DND-41 (cell line): ENCODE measurements around the gene HS3ST1.

Experiments
- ATAC-seq: fragments of 200-7000 bp; cut with Tn5 transposase; 3 replicates; pipeline ENCODE4 v1.9.1; 2021; ENCODE audit warnings: low read depth; ENCODE audit not compliant: insufficient read depth
- DNase-seq: peaks from one replicate; pipeline ENCODE4 v3.0.0-alpha.2; 2020
- H2AFZ ChIP-seq: 2 replicates; pipeline ENCODE4 v1.6.0; 2012; ENCODE audit warnings: low read depth, low read length
- H3K27ac ChIP-seq: 2 replicates; pipeline ENCODE4 v1.5.1; 2012; ENCODE audit warnings: low read length, inconsistent platforms
- H3K27me3 ChIP-seq: fragments of 200-600 bp; sonication (generic); 2 replicates; pipeline ENCODE4 v1.6.0; 2012; ENCODE audit warnings: low read length, mild to moderate bottlenecking, inconsistent platforms; ENCODE audit not compliant: insufficient read depth, poor library complexity
- H3K36me3 ChIP-seq: 2 replicates; pipeline ENCODE4 v1.5.1; 2012; ENCODE audit warnings: low read length, inconsistent platforms; ENCODE audit not compliant: insufficient read depth
- H3K4me1 ChIP-seq: 2 replicates; pipeline ENCODE4 v1.5.1; 2012; ENCODE audit warnings: mild to moderate bottlenecking, low read length; ENCODE audit not compliant: insufficient read depth
- H3K4me2 ChIP-seq: 2 replicates; pipeline ENCODE4 v1.6.0; 2012; ENCODE audit warnings: mild to moderate bottlenecking, moderate library complexity, low read length, inconsistent platforms; ENCODE audit not compliant: insufficient read depth
- H3K4me3 ChIP-seq, 2 experiments: fragments of 200-600 bp in 1 of 2; shearing (Covaris generic) in 1 of 2; 2 replicates each; pipeline ENCODE4 v1.5.1; 2012 to 2016; ENCODE audit warnings: inconsistent platforms in 2 of 2, low read length in 2 of 2, mild to moderate bottlenecking in 2 of 2, low read depth in 1 of 2, moderate library complexity in 1 of 2
- H3K79me2 ChIP-seq: 2 replicates; pipeline ENCODE4 v1.6.0; 2012; ENCODE audit warnings: low read length, inconsistent platforms; ENCODE audit not compliant: insufficient read depth
- H3K9ac ChIP-seq: 2 replicates; pipeline ENCODE4 v1.6.0; 2012; ENCODE audit warnings: low read depth, mild to moderate bottlenecking, inconsistent platforms, low read length, moderate library complexity
- H3K9me3 ChIP-seq: 2 replicates; pipeline ENCODE4 v1.5.1; 2012; ENCODE audit warnings: low read length, moderate library complexity, mild to moderate bottlenecking, inconsistent platforms; ENCODE audit not compliant: insufficient read depth, severe bottlenecking
- H4K20me1 ChIP-seq: 2 replicates; pipeline ENCODE4 v1.6.0; 2012; ENCODE audit warnings: low read length; ENCODE audit not compliant: insufficient read depth
- EZH2 ChIP-seq: IDR thresholded peaks from 3 replicates; pipeline ENCODE4 v1.6.1; 2012; ENCODE audit warnings: borderline replicate concordance, low read depth, mild to moderate bottlenecking, moderate library complexity, low read length, inconsistent platforms; ENCODE audit not compliant: severe bottlenecking
- TF ChIP-seq, protein P1 (sequence below): IDR thresholded peaks from 2 replicates; pipeline ENCODE4 v1.5.1; 2012; ENCODE audit warnings: borderline replicate concordance, low read length, moderate library complexity, mild to moderate bottlenecking; ENCODE audit not compliant: poor library complexity, severe bottlenecking; ENCODE audit errors: extremely low read depth

HS3ST1 gene

GRCh38 chr4:11428231-11428898 lies at the start of gene HS3ST1:
HS3ST1 (minus strand) TSS chr4:11428894; CDS start chr4:11400005, 28,889 bp downstream.
- Histone ChIP-seq H3K27ac (no peak within 1 kb of the TSS), H3K4me2 (no peak within 1 kb of the TSS), H3K9me3 (peaks cover 15% of the 10 kb centered on the region), H4K20me1 (no peaks in the 10 kb centered on the region), H3K4me3 (no peak within 1 kb of the TSS), H2AFZ (no peak within 1 kb of the TSS), H3K9ac (no peak within 1 kb of the TSS), H3K79me2 (no peaks in the 10 kb centered on the region), H3K4me1 (no peaks in the 10 kb centered on the region), H3K27me3 (no peaks in the 10 kb centered on the region), H3K36me3 (no peaks in the 10 kb centered on the region)
- ATAC-seq (no peak), DNase-seq (no peak)
- no peak for TF ChIP-seq EZH2
- TF ChIP-seq, protein P1, sequence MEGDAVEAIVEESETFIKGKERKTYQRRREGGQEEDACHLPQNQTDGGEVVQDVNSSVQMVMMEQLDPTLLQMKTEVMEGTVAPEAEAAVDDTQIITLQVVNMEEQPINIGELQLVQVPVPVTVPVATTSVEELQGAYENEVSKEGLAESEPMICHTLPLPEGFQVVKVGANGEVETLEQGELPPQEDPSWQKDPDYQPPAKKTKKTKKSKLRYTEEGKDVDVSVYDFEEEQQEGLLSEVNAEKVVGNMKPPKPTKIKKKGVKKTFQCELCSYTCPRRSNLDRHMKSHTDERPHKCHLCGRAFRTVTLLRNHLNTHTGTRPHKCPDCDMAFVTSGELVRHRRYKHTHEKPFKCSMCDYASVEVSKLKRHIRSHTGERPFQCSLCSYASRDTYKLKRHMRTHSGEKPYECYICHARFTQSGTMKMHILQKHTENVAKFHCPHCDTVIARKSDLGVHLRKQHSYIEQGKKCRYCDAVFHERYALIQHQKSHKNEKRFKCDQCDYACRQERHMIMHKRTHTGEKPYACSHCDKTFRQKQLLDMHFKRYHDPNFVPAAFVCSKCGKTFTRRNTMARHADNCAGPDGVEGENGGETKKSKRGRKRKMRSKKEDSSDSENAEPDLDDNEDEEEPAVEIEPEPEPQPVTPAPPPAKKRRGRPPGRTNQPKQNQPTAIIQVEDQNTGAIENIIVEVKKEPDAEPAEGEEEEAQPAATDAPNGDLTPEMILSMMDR, result no peak

DNA sequence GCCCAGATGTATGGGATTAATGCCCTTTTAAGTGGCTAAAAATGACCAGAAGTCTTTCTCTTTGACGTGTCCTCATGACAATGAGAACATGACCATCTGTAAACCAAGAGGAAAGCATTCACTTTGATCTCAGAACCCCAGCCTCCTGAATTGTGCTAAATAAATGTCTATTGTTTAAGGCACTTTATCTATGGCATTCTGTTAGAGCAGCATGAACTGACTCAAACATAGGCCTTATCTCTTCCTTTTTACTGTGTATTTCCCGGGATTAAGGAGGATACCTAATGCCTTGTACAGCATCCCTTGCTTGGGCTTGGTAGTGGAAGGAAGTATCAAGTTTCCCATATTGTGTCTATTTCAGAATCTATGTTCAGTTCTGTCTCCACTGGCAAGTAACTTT lies 47.2 kb upstream of the HS3ST1 start:
- Histone ChIP-seq H3K4me2 (no peak overlapping the region), H3K4me3 (no peak overlapping the region), H3K27ac (no peak overlapping the region), H3K9me3 (no peaks in the 10 kb centered on the region), H2AFZ (no peak overlapping the region), H3K79me2 (no peaks in the 10 kb centered on the region), H4K20me1 (no peaks in the 10 kb centered on the region), H3K9ac (no peak overlapping the region), H3K36me3 (no peaks in the 10 kb centered on the region), H3K27me3 (no peaks in the 10 kb centered on the region), H3K4me1 (peaks cover 17% of the 10 kb centered on the region)
- DNase-seq (no peak), ATAC-seq (no peak)
- TF ChIP-seq, protein P1, result no peak
- TF ChIP-seq EZH2, result no peak

DNA sequence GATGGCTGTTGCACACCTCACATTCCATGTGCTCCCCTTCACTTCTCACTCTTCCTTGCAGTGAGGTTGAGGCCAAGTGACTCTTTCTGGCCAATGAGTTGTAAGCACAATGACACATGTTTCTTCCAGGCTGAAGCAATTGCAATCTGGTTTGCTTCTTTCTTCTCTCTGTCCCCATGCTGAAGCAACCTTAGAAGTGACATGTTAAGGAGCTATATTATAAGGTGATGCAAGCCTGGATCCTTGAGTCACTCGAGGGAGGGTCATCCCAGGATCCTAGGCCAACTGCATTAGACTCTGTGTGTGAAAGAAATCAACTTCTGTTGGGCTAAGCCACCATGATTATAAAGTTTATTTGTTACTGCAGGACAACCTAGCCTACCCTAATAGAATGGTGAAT lies 45.5 kb upstream of the HS3ST1 start:
- Histone ChIP-seq H3K27ac (no peak overlapping the region), H2AFZ (no peak overlapping the region), H3K4me2 (no peak overlapping the region), H3K9me3 (no peaks in the 10 kb centered on the region), H3K4me1 (peaks cover 6% of the 10 kb centered on the region), H3K36me3 (no peaks in the 10 kb centered on the region), H3K27me3 (no peaks in the 10 kb centered on the region), H4K20me1 (no peaks in the 10 kb centered on the region), H3K9ac (no peak overlapping the region), H3K79me2 (no peaks in the 10 kb centered on the region), H3K4me3 (no peak overlapping the region)
- DNase-seq (no peak), ATAC-seq (no peak)
- TF ChIP-seq EZH2, result no peak
- TF ChIP-seq, protein P1, result no peak
